ENCODE data around the gene IL17RA. TPM values are rescaled to one million over a fixed set of nuclear protein-coding genes. Genes with fewer than 3 reads are reported as not detected.

IL17RA gene
- total and polyA plus RNA-seq, 2 donors (not counting 3 experiments of a cell fraction or from before 2014, with no cell fraction given): 13.0 to 19.3 TPM

DNA sequence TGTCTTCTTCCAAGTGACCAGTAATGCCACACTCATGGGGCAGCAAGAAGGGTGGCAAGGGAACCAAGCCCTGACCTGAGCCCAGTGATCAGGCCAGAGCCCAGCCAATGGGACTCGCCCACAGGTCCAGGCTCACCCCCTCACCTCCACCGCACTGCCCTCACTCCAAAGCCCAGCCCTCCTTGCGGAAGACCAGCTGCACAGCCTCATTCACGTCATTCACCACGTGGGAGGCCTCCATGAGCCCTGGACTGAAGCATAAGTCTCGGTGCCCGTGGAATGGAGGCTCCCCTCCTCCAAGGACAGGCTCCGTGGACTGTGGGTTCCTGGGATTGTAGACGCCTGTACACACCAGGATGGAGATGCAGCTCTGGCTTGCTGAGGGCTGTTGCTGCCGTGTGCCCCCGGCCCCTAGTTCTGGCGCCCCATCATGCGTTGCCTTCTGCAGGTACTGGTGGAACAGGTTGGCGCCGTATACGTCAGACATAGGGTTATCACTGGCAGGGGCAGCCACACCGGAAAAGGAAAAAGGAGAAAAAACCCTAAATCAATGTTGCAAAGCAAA lies 53.1 kb downstream of the IL17RA start:
- TF ChIP-seq JUN (IDR thresholded peaks at IDR 0.05; ENCODE audit: borderline replicate concordance, insufficient read depth, insufficient read length, low read depth): no peak
- TF ChIP-seq FOS (IDR thresholded peaks at IDR 0.05; ENCODE audit: borderline replicate concordance, insufficient read depth, low read length): no peak
- TF ChIP-seq, protein P1, sequence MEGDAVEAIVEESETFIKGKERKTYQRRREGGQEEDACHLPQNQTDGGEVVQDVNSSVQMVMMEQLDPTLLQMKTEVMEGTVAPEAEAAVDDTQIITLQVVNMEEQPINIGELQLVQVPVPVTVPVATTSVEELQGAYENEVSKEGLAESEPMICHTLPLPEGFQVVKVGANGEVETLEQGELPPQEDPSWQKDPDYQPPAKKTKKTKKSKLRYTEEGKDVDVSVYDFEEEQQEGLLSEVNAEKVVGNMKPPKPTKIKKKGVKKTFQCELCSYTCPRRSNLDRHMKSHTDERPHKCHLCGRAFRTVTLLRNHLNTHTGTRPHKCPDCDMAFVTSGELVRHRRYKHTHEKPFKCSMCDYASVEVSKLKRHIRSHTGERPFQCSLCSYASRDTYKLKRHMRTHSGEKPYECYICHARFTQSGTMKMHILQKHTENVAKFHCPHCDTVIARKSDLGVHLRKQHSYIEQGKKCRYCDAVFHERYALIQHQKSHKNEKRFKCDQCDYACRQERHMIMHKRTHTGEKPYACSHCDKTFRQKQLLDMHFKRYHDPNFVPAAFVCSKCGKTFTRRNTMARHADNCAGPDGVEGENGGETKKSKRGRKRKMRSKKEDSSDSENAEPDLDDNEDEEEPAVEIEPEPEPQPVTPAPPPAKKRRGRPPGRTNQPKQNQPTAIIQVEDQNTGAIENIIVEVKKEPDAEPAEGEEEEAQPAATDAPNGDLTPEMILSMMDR (IDR thresholded peaks at IDR 0.05; ENCODE audit: extremely low read depth in 1 of 2, insufficient read depth in 1 of 2, low read depth in 1 of 2, low read length in 2 of 2): no peak
- TF ChIP-seq EZH2 (IDR thresholded peaks at IDR 0.05; ENCODE audit: borderline replicate concordance, low read depth, low read length, severe bottlenecking): no peak
- no peak for TF ChIP-seq POLR2AphosphoS5 (IDR thresholded peaks at IDR 0.05; ENCODE audit: insufficient read depth, low read depth, low read length)
- TF ChIP-seq, protein P2, sequence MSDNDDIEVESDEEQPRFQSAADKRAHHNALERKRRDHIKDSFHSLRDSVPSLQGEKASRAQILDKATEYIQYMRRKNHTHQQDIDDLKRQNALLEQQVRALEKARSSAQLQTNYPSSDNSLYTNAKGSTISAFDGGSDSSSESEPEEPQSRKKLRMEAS (IDR thresholded peaks at IDR 0.05; ENCODE audit: insufficient read depth, insufficient read length): no peak
- no peak for TF ChIP-seq MYC (IDR thresholded peaks at IDR 0.05; ENCODE audit: low read depth, low read length)
- TF ChIP-seq POLR2A (IDR thresholded peaks at IDR 0.05; ENCODE audit: low read depth, low read length): no peak
- no peak for TF ChIP-seq GATA2 (IDR thresholded peaks at IDR 0.05; ENCODE audit: insufficient read depth, insufficient read length, low read depth, low read length)

More for the DNA sequence above, 53.1 kb downstream of the IL17RA start:
- Histone ChIP-seq H3K4me1 (ENCODE audit: control insufficient read depth, extremely low read depth, insufficient read depth, low read length) (no peaks in the 10 kb centered on the region), H3K9me1 (replicated peaks; ENCODE audit: control insufficient read depth, extremely low read depth, insufficient read depth, low read length) (no peaks in the 10 kb centered on the region), H4K20me1 (replicated peaks; ENCODE audit: control insufficient read depth, extremely low read depth, insufficient read depth, low read length) (no peaks in the 10 kb centered on the region), H3K27me3 (ENCODE audit: control insufficient read depth in 2 of 2, insufficient read depth in 2 of 2, low read length in 2 of 2) (no peaks in the 10 kb centered on the region), H3K27ac (ENCODE audit: insufficient read depth, low read depth, low read length) (no peak overlapping the region), H2AFZ (ENCODE audit: low read depth, low read length) (no peak overlapping the region), H3K4me2 (ENCODE audit: insufficient read depth, low read length) (no peak overlapping the region), H3K36me3 (ENCODE audit: control insufficient read depth in 2 of 2, extremely low read depth in 1 of 2, insufficient read depth in 2 of 2, low read length in 2 of 2) (peaks cover 0 to 15% of the 10 kb centered on the region in 2 experiments), H3K9me3 (replicated peaks; ENCODE audit: control insufficient read depth, insufficient read depth, low read length) (no peaks in the 10 kb centered on the region), H3K9ac (replicated peaks; ENCODE audit: extremely low read depth, insufficient read depth, low read length) (no peak overlapping the region), H3K79me2 (ENCODE audit: control insufficient read depth, insufficient read depth, low read length) (no peaks in the 10 kb centered on the region), H3K4me3 (replicated peaks in 1 of 3; ENCODE audit: insufficient read depth in 1 of 3, low read depth in 1 of 3, low read length in 3 of 3) (no peak overlapping the region)
- FAIRE-seq: no peak
- no TSS peak for BruUV-seq (replicated peaks)
- DNase-seq (ENCODE audit: low read depth, low spot score): no peak
- dilution Hi-C loops (cut with MboI; ENCODE audit: extremely low pct_ligation_motif_present, low sequenced_read_pairs): no loop called here
- ChIA-PET CTCF (interaction anchor here (0.6 to 1.7 kb wide), 3 partner anchors 9 to 364 kb away, joined by 3 to 7 read pairs (median 3); no protein-coding TSS in a partner anchor), POLR2A (no interaction called here)
- intact Hi-C loops (cut with micrococcal nuclease): no loop called here
